Suprapubic skin (tissue), 3 donors: ENCODE data around the gene USP40.

Experiments used
- POLR2A ChIP-seq, 2 donors: fragments of 450-650 bp; IDR thresholded peaks; one replicate each; pipeline ENCODE4 v1.6.1; 2017; ENCODE audit warnings: antibody characterized with exemption in 2 of 2, mild to moderate bottlenecking in 2 of 2, moderate library complexity in 2 of 2
- TF ChIP-seq, protein P1 (sequence below), 2 donors: fragments of 200-600 bp in 1 of 2; fragments of 450-650 bp in 1 of 2; sonication (generic) in 1 of 2; IDR thresholded peaks; one replicate each; pipeline ENCODE4 v1.5.1; 2016 to 2019; ENCODE audit warnings: antibody characterized with exemption in 2 of 2, mild to moderate bottlenecking in 1 of 2, moderate library complexity in 1 of 2

DNA sequence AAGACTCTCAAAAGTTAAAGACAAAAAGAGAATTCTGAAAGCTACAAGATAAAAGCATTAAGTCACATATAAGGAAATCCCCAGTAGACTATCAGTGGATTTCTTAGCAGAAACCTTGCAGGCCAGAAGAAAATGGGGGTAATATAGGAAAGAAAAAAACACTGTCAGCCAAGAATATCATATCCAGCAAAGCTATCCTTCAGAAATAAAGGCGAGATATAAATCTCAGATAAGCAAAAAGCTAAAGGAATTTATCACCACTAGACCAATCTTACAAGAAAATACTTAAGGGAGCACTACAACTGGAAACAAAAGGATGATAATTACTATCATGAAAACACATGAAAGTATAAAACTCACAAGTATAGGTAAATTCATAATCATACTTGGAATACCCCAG is 63.1 kb downstream of the USP40 start:
- TF ChIP-seq, protein P1, sequence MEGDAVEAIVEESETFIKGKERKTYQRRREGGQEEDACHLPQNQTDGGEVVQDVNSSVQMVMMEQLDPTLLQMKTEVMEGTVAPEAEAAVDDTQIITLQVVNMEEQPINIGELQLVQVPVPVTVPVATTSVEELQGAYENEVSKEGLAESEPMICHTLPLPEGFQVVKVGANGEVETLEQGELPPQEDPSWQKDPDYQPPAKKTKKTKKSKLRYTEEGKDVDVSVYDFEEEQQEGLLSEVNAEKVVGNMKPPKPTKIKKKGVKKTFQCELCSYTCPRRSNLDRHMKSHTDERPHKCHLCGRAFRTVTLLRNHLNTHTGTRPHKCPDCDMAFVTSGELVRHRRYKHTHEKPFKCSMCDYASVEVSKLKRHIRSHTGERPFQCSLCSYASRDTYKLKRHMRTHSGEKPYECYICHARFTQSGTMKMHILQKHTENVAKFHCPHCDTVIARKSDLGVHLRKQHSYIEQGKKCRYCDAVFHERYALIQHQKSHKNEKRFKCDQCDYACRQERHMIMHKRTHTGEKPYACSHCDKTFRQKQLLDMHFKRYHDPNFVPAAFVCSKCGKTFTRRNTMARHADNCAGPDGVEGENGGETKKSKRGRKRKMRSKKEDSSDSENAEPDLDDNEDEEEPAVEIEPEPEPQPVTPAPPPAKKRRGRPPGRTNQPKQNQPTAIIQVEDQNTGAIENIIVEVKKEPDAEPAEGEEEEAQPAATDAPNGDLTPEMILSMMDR (IDR thresholded peaks at IDR 0.05) = no peak
- no peak for TF ChIP-seq POLR2A (IDR thresholded peaks at IDR 0.05)
